Fibroblast of the conjunctiva (primary cell): ENCODE data around the gene MDC1.
"Not testable (repeated sequence)": the region's sequence is repeated elsewhere in the genome, so short reads cannot be mapped to it uniquely, and the experiment has no call there.

Experiments used
- DNase-seq: peaks from one replicate; pipeline ENCODE4 v3.0.0-alpha.2; 2010; ENCODE audit warnings: low read depth

MDC1 gene

DNA sequence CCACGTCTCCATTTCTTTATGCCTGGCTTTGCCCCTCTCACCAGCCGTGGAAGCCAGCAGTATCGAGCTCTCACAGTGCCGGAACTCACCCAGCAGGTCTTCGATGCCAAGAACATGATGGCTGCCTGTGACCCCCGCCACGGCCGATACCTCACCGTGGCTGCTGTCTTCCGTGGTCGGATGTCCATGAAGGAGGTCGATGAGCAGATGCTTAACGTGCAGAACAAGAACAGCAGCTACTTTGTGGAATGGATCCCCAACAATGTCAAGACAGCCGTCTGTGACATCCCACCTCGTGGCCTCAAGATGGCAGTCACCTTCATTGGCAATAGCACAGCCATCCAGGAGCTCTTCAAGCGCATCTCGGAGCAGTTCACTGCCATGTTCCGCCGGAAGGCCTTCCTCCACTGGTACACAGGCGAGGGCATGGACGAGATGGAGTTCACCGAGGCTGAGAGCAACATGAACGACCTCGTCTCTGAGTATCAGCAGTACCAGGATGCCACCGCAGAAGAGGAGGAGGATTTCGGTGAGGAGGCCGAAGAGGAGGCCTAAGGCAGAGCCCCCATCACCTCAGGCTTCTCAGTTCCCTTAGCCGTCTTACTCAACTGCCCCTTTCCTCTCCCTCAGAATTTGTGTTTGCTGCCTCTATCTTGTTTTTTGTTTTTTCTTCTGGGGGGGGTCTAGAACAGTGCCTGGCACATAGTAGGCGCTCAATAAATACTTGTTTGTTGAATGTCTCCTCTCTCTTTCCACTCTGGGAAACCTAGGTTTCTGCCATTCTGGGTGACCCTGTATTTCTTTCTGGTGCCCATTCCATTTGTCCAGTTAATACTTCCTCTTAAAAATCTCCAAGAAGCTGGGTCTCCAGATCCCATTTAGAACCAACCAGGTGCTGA, 7.0 kb upstream of the MDC1 start:
- not testable (repeated sequence) for DNase-seq

- DNase-seq, result not testable (repeated sequence)
Observed at GRCh38 chr6:30723159-30723842, 6.2 kb upstream of the MDC1 start.

GRCh38 chr6:30722280-30723112, 5.4 kb upstream of the MDC1 start:
- no peak for DNase-seq

GRCh38 chr6:30722025-30722279, 4.9 kb upstream of the MDC1 start:
- not testable (repeated sequence) for DNase-seq

GRCh38 chr6:30721198-30722024, 4.3 kb upstream of the MDC1 start:
- DNase-seq, result peak; percentile 79

GRCh38 chr6:30720738-30721197, 3.7 kb upstream of the MDC1 start:
- DNase-seq, result no peak

DNA sequence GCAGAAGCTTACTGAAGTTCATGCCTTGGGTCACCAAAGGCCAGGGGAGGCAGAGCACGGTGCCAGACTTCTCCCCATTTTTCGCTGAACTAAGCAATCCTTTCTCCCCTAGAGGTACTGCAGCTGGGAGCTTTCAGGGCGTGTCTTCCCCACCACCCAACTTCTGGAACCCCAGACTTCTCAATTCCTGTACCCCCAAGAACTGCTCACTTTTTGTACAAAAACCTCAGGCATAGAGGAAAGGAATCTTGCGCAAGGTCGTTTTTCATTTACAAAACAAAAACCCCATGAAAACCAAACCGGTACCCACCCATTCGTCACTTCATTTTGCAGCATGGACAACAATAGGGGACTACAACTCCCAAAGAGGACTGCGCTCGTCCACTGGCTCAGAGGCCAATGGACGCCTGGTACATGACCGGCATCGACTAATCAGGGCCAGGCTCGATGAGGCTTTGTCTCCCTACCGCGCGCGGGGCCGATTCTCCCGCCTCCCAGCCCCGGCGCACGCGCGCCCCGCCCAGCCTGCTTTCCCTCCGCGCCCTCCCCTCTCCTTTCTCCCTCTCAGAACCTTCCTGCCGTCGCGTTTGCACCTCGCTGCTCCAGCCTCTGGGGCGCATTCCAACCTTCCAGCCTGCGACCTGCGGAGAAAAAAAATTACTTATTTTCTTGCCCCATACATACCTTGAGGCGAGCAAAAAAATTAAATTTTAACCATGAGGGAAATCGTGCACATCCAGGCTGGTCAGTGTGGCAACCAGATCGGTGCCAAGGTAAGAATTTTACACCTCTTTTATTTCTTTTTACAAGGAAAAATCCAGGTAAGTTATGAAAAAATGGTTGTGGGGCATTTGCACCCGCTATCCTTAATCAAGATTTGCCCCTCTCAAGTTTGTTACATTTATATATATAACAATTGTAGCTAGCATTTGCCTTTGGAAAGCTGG, 3.0 kb upstream of the MDC1 start, which contains the start of gene TUBB:
TUBB (plus strand) TSS at position 562 of the 947 bp plus-strand sequence; CDS start at position 717, 155 bp downstream.
- peak; percentile 97 for DNase-seq

- no peak for DNase-seq
Observed at GRCh38 chr6:30719356-30719755, 2.3 kb upstream of the MDC1 start.

DNA sequence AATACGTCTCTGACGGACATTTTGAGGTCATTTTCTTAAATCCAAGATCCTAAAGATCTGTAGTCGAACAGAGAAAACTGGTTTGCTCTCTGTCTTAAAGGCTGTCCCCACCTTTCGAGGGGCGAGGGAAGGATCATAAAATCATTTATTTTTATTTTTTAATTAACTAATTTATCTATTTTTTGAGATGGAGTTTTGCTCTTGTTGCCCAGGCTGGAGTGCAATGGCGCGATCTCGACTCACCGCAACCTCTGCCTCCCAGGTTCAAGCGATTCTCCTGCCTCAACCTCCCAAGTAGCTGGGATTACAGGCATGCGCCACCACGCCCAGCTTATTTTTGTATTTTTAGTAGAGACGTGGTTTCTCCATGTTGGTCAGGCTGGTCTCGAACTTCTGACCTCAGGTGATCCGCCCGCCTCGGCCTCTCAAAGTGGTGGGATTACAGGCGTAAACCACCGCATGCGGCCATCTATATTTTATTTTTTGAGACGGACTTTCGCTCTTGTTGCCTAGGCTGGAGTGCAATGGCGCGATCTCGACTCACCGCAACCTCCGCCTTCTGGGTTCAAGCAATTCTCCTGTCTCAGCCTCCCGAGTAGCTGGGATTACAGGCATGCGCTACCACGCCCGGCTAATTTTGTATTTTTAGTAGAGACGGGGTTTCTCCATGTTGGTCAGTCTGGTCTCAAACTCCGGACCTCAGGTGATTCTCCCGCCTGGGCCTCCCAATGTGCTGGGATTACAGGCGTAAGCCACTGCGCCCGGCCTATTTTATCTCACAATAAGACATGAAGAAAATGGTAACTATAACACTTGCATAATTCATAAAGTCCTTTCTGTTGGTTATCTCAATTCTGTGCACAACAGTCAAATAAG, 1.0 kb upstream of the MDC1 start:
- DNase-seq, result not testable (repeated sequence)

DNA sequence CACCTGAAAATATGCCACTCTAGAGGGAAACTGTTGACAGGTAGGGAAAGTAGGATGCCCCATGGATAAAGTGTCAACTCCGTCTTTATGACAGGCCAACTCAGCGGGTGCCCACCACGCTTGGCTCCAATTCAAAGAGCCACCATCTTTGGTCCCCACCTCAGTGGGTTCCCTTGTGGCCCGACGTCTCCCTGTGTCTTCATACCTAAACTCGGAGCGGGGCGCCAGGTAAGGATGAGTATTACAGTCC, 277 bp downstream of the MDC1 start:
- no peak for DNase-seq

GRCh38 chr6:30714263-30714662, 2.8 kb downstream of the MDC1 start:
- DNase-seq, result no peak

GRCh38 chr6:30712441-30712945, 4.6 kb downstream of the MDC1 start:
- no peak for DNase-seq

DNA sequence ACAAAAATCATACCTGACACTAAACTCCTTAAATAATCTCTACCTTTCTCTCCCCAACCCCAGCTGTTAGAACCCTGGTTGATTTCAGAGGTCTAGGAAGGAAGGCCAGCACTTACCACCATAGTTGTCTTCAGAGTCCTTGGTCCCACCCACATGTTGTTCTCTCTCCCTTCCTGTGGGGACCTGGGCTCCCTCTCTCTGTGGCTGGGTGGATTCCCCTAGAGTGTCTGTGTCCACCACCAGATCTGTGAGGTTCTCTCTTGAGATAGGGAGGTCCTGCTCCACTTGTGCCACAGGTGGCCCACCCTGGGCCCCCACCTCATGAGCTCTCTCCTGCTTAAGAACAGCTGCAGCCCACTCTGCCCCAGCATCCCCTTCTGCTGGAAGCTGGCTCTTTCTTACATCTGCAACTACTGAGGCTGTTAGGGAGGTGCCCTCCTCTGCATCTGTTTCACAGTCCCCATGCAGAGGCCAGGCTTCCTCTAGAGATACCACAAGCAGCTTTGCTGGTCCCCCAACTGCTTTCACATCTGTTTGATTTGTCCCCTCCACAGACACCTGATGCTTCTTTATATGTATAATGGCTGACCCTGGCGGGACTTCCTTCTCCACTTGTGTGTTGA, 5.2 kb downstream of the MDC1 start:
- no peak for DNase-seq

GRCh38 chr6:30709101-30709868, 7.8 kb downstream of the MDC1 start:
- DNase-seq, result no peak

DNA sequence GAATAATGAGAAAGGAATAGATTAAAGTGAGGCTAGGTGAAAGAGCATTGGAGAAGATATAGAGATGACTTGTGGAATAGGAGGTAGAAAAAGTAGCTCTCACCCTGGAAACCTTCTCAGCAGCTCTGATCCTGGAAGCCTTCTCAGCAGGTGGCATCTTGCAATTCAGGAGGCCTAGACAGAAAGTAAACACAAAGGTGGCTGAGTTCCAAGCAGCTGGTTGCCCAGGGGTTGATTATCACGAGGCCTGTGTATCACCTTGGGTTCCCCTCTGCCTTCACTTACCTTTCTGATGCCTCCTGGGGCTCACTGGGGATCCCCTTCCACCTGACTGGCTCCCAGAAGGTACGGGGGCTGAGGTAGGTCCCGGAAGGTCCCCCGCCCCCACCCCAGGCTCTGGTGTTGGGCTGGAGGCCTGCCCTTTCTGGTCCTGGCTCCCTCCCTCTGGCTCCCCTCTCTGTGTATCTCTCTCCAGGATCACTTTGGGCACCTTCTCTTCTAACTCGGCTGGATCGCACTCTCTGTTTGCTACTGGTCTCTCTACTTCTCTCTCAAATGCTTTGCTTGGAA, 9.7 kb downstream of the MDC1 start:
- no peak for DNase-seq

DNA sequence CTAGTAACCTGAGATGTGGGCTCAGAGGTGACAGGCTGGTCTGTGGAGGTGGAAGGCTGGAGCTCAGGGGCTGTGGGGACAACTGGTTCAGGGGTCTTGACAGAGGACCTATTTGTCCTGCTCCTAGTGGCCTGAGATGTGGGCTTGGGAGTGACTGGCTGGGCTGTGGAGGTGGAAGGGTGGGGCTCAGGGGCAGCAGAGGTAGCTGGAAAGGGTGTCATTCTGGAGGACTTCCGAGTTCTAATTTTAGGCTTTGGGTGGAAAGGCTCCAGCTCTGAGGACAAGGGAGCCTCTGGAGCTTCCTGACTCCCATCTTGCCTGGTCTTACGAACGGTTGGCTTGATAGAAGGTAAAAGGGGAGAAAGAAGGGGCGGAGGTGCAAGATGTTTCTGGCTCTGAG, 11.5 kb downstream of the MDC1 start:
- DNase-seq, result no peak

GRCh38 chr6:30703821-30704220, 13.3 kb downstream of the MDC1 start:
- DNase-seq, result no peak

DNA sequence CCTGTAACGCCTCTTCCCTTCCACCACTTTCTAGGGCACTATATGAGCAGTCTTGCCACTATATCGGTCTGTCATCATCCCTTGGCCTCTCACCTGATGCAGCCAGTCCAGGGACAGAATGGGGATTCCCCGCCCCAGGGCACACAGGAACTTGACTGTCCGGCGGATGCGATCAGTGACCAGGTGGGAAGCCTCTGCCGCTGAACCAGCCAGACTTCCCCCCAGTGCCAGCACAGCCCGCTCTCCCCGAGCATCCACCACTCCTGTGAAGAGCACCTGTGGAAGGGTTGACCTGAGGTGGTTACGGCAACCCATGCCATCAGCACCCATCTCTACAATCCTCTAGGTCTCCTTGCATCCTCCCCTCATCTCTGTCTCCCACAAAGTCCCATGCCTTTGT, 14.1 kb downstream of the MDC1 start:
- no peak for DNase-seq
